B cell (primary cell): ENCODE data around the gene PGAP6. TPM values are rescaled to one million over a fixed set of nuclear protein-coding genes. Genes with fewer than 3 reads are reported as not detected.

Source experiments
- ATAC-seq: fragments of 200-7000 bp; cut with Tn5 transposase; one replicate; pipeline ENCODE4 v1.10.0; 2021; ENCODE audit warnings: low read depth, mild to moderate bottlenecking, moderate number of reproducible peaks, moderate library complexity
- CTCF ChIA-PET: fragments of 350-600 bp; sonication (Branson Sonifier 250); formaldehyde crosslinking; loops from one replicate; lab custom pipeline; 2021; ENCODE audit warnings: antibody characterized with exemption, inconsistent platforms; lab: Charles Lee
- POLR2A ChIA-PET: fragments of 350-600 bp; sonication (Branson Sonifier 250); formaldehyde crosslinking; loops from one replicate; lab custom pipeline; 2021; ENCODE audit warnings: antibody characterized with exemption; lab: Charles Lee
- DNase-seq: peaks from one replicate; pipeline ENCODE4 v3.0.0; 2013
- H2AFZ ChIP-seq: 2 replicates; pipeline ENCODE4 v1.6.1; 2012; ENCODE audit warnings: mild to moderate bottlenecking, low read depth, low read length; ENCODE audit not compliant: insufficient read depth, poor library complexity, severe bottlenecking
- H3K27ac ChIP-seq, 2 donors: 1 replicate in 1 of 2; 2 replicates in 1 of 2; pipeline ENCODE4 v1.5.1; 2012 to 2013; ENCODE audit warnings: low read length in 2 of 2, mild to moderate bottlenecking in 2 of 2, moderate library complexity in 1 of 2
- H3K27me3 ChIP-seq, 4 experiments: fragments of 200-600 bp in 1 of 4; sonication (generic) in 1 of 4; replicated peaks in 1 of 4; 1 replicate in 2 of 4; 2 replicates in 2 of 4; pipeline versions ENCODE4 v1.6.1 to v1.7.0; 2013 to 2016; ENCODE audit warnings: low read length in 3 of 4, mild to moderate bottlenecking in 2 of 4, mixed read lengths in 1 of 4, moderate library complexity in 1 of 4; ENCODE audit not compliant: insufficient read depth in 4 of 4, control insufficient read depth in 3 of 4; ENCODE audit errors: control extremely low read depth in 1 of 4
- H3K36me3 ChIP-seq, 2 experiments: replicated peaks in 1 of 2; 1 replicate in 1 of 2; 2 replicates in 1 of 2; pipeline versions ENCODE4 v1.6.1 to v1.7.1; 2013; ENCODE audit warnings: low read length in 1 of 2; ENCODE audit not compliant: insufficient read depth in 2 of 2, control insufficient read depth in 1 of 2; ENCODE audit errors: control extremely low read depth in 1 of 2, extremely low read depth in 1 of 2
- H3K4me1 ChIP-seq, 2 donors: fragments of 200-600 bp in 1 of 2; sonication (generic) in 1 of 2; 1 replicate in 1 of 2; 2 replicates in 1 of 2; pipeline versions ENCODE4 v1.5.1 to v1.6.1; 2013 to 2017; ENCODE audit warnings: low read length in 2 of 2; ENCODE audit not compliant: control insufficient read depth in 2 of 2, insufficient read depth in 2 of 2
- H3K4me2 ChIP-seq: replicated peaks from 2 replicates; pipeline ENCODE3; 2012; ENCODE audit warnings: mild to moderate bottlenecking, low read depth, low read length; ENCODE audit not compliant: poor library complexity, severe bottlenecking
- H3K4me3 ChIP-seq, 5 experiments: fragments of 200-600 bp in 1 of 5; sonication (generic) in 1 of 5; 1 replicate in 3 of 5; 2 replicates in 2 of 5; pipeline versions ENCODE4 v1.5.1 to v1.7.0; 2011 to 2016; ENCODE audit warnings: low read length in 4 of 5, mild to moderate bottlenecking in 4 of 5, low read depth in 2 of 5, control low read depth in 1 of 5, moderate library complexity in 1 of 5; ENCODE audit not compliant: insufficient read depth in 1 of 5; ENCODE audit errors: control extremely low read depth in 1 of 5, extremely low read depth in 1 of 5
- H3K79me2 ChIP-seq: fragments of 200-600 bp; sonication (generic); one replicate; pipeline ENCODE4 v1.6.0; 2016; ENCODE audit warnings: low read length; ENCODE audit not compliant: control insufficient read depth, insufficient read depth
- H3K9ac ChIP-seq: fragments of 200-600 bp; sonication (generic); 2 replicates; pipeline ENCODE4 v1.6.1; 2017; ENCODE audit warnings: mild to moderate bottlenecking, low read length, moderate library complexity
- H3K9me3 ChIP-seq, 3 donors: one replicate each; pipeline versions ENCODE4 v1.6.1 to v1.7.1; 2013; ENCODE audit warnings: low read length in 2 of 3; ENCODE audit not compliant: control insufficient read depth in 2 of 3, insufficient read depth in 1 of 3; ENCODE audit errors: control extremely low read depth in 1 of 3
- H4K20me1 ChIP-seq: 2 replicates; pipeline ENCODE4 v1.6.0; 2012; ENCODE audit warnings: mild to moderate bottlenecking, low read length; ENCODE audit not compliant: insufficient read depth, control insufficient read depth, poor library complexity, severe bottlenecking
- H3K27ac Mint-ChIP-seq: one replicate; pipeline ENCODE4 v1.8.0; 2021; ENCODE audit warnings: mixed read lengths
- H3K27me3 Mint-ChIP-seq: one replicate; pipeline ENCODE4 v1.8.0; 2021; ENCODE audit warnings: mixed read lengths
- H3K4me1 Mint-ChIP-seq: one replicate; pipeline ENCODE4 v1.8.0; 2021; ENCODE audit warnings: mixed read lengths
- H3K4me3 Mint-ChIP-seq: one replicate; pipeline ENCODE4 v1.8.0; 2021; ENCODE audit warnings: mixed read lengths
- H3K9me3 Mint-ChIP-seq: one replicate; pipeline ENCODE4 v1.8.0; 2022; ENCODE audit warnings: mixed read lengths; ENCODE audit not compliant: insufficient read depth
- EZH2 ChIP-seq: IDR thresholded peaks from 2 replicates; pipeline ENCODE4 v1.6.1; 2012; ENCODE audit warnings: borderline replicate concordance, low read depth, mild to moderate bottlenecking, moderate library complexity, low read length; ENCODE audit not compliant: insufficient read depth, poor library complexity, severe bottlenecking
- WGBS: methylation state at CpG from one replicate; pipeline ENCODE4 v1.1.5; 2013; ENCODE audit warnings: missing lambda C conversion rate; ENCODE audit not compliant: insufficient coverage; 5-methylcytosine and 5-hydroxymethylcytosine counted together
- intact Hi-C: fragments of 100-400 bp; cut with micrococcal nuclease; formaldehyde crosslinking; loops from one replicate; pipeline ENCODE4 v1.10.0; 2022
- polyA plus RNA-seq: library from polyadenylated mRNA; depleted of rRNA; stranded (reverse); fragments of >200 nt; gene quantifications from 2 replicates; pipeline ENCODE4 v1.2.3, GENCODE V29; 2012
- total RNA-seq, 2 donors: library from RNA; stranded (reverse); fragments of 120-200 nt in 1 of 2; gene quantifications; 1 replicate in 1 of 2; 2 replicates in 1 of 2; pipeline versions ENCODE4 v1.2.3 to v1.2.4, GENCODE V29; 2013 to 2022
- TF ChIP-seq, protein P1 (sequence below): fragments of 200-600 bp; IDR thresholded peaks from one replicate; pipeline ENCODE4 v1.8.0; 2022; ENCODE audit warnings: antibody characterized with exemption, mild to moderate bottlenecking

Gene PGAP6
- total and polyA plus RNA-seq, 2 donors (not counting 1 experiment from before 2014, with no cell fraction given), result 47.4 to 158 TPM

DNA sequence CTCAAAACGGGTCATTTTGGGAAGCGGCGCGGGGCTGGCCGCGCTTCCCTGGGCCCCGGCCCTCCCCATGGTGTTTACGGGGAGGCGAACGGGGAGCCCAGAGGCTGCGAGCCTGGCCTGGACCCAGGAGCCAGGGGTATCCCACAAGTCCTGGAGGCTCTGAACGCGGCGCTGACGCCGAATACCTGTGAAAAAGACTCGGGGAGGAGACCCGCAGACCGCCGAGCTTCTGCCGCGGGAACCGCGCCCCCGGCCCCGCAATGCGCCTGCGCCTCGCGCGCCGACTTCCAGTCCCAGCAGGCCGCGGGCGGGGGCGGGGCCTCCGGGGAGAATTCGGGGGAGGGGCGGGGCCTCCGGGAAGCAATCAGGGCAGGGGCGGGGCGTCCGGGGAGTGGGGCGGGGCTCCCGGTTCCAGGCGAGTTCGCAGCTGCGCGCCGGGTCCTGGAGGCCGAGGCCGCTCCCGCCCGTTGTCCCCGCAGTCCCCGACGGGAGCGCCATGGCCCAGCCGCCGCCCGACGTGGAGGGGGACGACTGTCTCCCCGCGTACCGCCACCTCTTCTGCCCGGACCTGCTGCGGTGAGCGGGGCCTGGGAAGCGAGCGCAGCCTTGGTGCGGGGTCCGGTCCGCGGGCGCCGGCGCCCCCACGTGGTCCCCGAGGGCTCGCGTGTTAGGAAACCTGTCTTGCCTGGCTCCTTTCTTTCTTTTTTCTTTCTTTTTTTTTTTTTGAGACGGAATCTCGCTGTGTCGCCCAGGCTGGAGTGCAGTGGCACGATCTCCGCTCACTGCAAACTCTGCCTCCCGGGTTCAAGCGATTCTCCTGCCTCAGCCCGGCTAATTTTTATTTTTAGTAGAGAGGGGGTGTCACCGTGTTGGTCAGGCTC is 19.9 kb upstream of the PGAP6 start, which contains the start of gene DECR2:
DECR2 (plus strand) TSS at position 418 of the 881 bp plus-strand sequence; CDS start at position 497, 79 bp downstream.
- TF ChIP-seq, protein P1, sequence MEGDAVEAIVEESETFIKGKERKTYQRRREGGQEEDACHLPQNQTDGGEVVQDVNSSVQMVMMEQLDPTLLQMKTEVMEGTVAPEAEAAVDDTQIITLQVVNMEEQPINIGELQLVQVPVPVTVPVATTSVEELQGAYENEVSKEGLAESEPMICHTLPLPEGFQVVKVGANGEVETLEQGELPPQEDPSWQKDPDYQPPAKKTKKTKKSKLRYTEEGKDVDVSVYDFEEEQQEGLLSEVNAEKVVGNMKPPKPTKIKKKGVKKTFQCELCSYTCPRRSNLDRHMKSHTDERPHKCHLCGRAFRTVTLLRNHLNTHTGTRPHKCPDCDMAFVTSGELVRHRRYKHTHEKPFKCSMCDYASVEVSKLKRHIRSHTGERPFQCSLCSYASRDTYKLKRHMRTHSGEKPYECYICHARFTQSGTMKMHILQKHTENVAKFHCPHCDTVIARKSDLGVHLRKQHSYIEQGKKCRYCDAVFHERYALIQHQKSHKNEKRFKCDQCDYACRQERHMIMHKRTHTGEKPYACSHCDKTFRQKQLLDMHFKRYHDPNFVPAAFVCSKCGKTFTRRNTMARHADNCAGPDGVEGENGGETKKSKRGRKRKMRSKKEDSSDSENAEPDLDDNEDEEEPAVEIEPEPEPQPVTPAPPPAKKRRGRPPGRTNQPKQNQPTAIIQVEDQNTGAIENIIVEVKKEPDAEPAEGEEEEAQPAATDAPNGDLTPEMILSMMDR, result peak; percentile 76
- TF ChIP-seq EZH2, result no peak
- H3K4me3 Mint-ChIP-seq, result peak within 1 kb of the TSS; percentile 99
- H3K27ac ChIP-seq, result peak within 1 kb of the TSS; percentile 78 to 90
- peak within 1 kb of the TSS; percentile 95 for H3K9ac ChIP-seq
- POLR2A ChIA-PET, result interaction anchor here (0.5 to 2.6 kb wide), 9 partner anchors 10 to 262 kb away, joined by 3 to 24 read pairs (median 8); partner anchors contain the start of genes AXIN1, CAPN15, MRPL28 and PGAP6
- H3K79me2 ChIP-seq, result no peaks in the 10 kb centered on the region
- peak within 1 kb of the TSS; percentile 57 to 94 (median 91) for H3K4me3 ChIP-seq
- peak within 1 kb of the TSS; percentile 79 for H3K4me2 ChIP-seq
- no peaks in the 10 kb centered on the region for H3K27me3 ChIP-seq
- peak within 1 kb of the TSS; percentile 93 for H2AFZ ChIP-seq
- DNase-seq (peak; percentile 94), ATAC-seq (peak; percentile 82)
- peaks cover 14% of the 10 kb centered on the region for H3K4me1 Mint-ChIP-seq
- CTCF ChIA-PET, result interaction anchor here (0.6 to 2.8 kb wide), 10 partner anchors 9 to 1381 kb away, joined by 3 to 19 read pairs (median 3); partner anchors contain the start of genes AXIN1, MRPL28, NUBP2 and RAB11FIP3
- peaks cover 0 to 6% of the 10 kb centered on the region in 2 experiments for H3K36me3 ChIP-seq
- peaks cover 7% of the 10 kb centered on the region for H4K20me1 ChIP-seq
- intact Hi-C loops, result loop anchor here (1.0 to 5.0 kb wide), 5 partner anchors 24 to 1211 kb away; partner anchors contain the start of genes CRAMP1, IFT140, MRPL28 and RAB11FIP3
- WGBS, result 1% methylated on average over 90 of the region's 91 CpGs
- H3K9me3 Mint-ChIP-seq, result no peaks in the 10 kb centered on the region
- H3K27ac Mint-ChIP-seq, result peak within 1 kb of the TSS; percentile 100
- no peaks in the 10 kb centered on the region for H3K27me3 Mint-ChIP-seq
- H3K4me1 ChIP-seq, result peaks cover 13 to 20% of the 10 kb centered on the region in 2 donors
- H3K9me3 ChIP-seq, result peaks cover 0 to under 1% (median 0%) of the 10 kb centered on the region in 3 donors
